Measurements from ENCODE around the gene RPS14. TPM values are rescaled to one million over a fixed set of nuclear protein-coding genes. Genes with fewer than 3 reads are reported as not detected.

The RPS14 gene
- total and polyA plus RNA-seq, 9 of the 15 experiments (the other 6 are each of a cell fraction or from before 2014, with no cell fraction given) = 1,824 to 5,983 (median 3,017) TPM

GRCh38 chr5:150481972-150482406 lies 32.5 kb upstream of the RPS14 start (continued):
- TF ChIP-seq FOXA3 (CRISPR knock-in tag; conservative IDR thresholded peaks at IDR 0.05 in 1 of 2, IDR thresholded peaks at IDR 0.05 in 1 of 2) (no peak), HBP1 (CRISPR knock-in tag; IDR thresholded peaks at IDR 0.05) (no peak), ID3 (CRISPR knock-in tag; IDR thresholded peaks at IDR 0.05) (no peak), ID3 (tag; IDR thresholded peaks at IDR 0.05) (no peak), KAT8 (IDR thresholded peaks at IDR 0.05; ENCODE audit: low read depth) (no peak), FOXA1 (IDR thresholded peaks at IDR 0.05; ENCODE audit: borderline replicate concordance) (no peak), CHD4 (IDR thresholded peaks at IDR 0.05; ENCODE audit: insufficient read depth, insufficient replicate concordance, low read depth, low read length, poor library complexity, severe bottlenecking) (no peak), SP1 (CRISPR knock-in tag; IDR thresholded peaks at IDR 0.05) (no peak), TEAD1 (CRISPR knock-in tag; IDR thresholded peaks at IDR 0.05) (0 out of 4 replicates have a peak, but pooled peaks of 1 of the 2 experiments have one; percentile 14), NFYB (IDR thresholded peaks at IDR 0.05; ENCODE audit: extremely low read depth, insufficient read length) (no peak), SMARCA5 (IDR thresholded peaks at IDR 0.05) (no peak), ZNF589 (CRISPR knock-in tag; IDR thresholded peaks at IDR 0.05; ENCODE audit: low read depth) (no peak), ZBTB11 (CRISPR knock-in tag; IDR thresholded peaks at IDR 0.05) (no peak), HNRNPL (IDR thresholded peaks at IDR 0.05; ENCODE audit: low read depth, low read length) (no peak), MEF2D (tag; conservative IDR thresholded peaks at IDR 0.05; ENCODE audit: low read depth) (0 out of 2 replicates have a peak, but pooled peaks have one; percentile 34), YY1 (IDR thresholded peaks at IDR 0.05; ENCODE audit: borderline replicate concordance in 1 of 3, control insufficient read depth in 1 of 3, extremely low read depth in 1 of 3, insufficient read depth in 3 of 3, insufficient read length in 1 of 3, insufficient replicate concordance in 2 of 3, low read depth in 1 of 3, low read length in 2 of 3) (no peak), NFIC (IDR thresholded peaks at IDR 0.05) (peak; percentile 91)
- TF ChIP-seq, protein P1, sequence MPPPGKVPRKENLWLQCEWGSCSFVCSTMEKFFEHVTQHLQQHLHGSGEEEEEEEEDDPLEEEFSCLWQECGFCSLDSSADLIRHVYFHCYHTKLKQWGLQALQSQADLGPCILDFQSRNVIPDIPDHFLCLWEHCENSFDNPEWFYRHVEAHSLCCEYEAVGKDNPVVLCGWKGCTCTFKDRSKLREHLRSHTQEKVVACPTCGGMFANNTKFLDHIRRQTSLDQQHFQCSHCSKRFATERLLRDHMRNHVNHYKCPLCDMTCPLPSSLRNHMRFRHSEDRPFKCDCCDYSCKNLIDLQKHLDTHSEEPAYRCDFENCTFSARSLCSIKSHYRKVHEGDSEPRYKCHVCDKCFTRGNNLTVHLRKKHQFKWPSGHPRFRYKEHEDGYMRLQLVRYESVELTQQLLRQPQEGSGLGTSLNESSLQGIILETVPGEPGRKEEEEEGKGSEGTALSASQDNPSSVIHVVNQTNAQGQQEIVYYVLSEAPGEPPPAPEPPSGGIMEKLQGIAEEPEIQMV (tag; conservative IDR thresholded peaks at IDR 0.05; ENCODE audit: low read depth) = no peak
- TF ChIP-seq, protein P2, sequence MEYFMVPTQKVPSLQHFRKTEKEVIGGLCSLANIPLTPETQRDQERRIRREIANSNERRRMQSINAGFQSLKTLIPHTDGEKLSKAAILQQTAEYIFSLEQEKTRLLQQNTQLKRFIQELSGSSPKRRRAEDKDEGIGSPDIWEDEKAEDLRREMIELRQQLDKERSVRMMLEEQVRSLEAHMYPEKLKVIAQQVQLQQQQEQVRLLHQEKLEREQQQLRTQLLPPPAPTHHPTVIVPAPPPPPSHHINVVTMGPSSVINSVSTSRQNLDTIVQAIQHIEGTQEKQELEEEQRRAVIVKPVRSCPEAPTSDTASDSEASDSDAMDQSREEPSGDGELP (CRISPR knock-in tag; IDR thresholded peaks at IDR 0.05; ENCODE audit: borderline replicate concordance) = peak; percentile 57; the same call in 1 of the 2 replicates
